CD14-positive monocyte (primary cell): ENCODE data around the gene DNAJB4. TPM values are rescaled to one million over a fixed set of nuclear protein-coding genes. Genes with fewer than 3 reads are reported as not detected.

Experiments used
- DNase-seq, 3 donors: peaks; one replicate each; pipeline ENCODE4 v3.0.0-alpha.2; 2011 to 2022
- H2AFZ ChIP-seq: 2 replicates; pipeline ENCODE4 v1.6.0; 2012; ENCODE audit warnings: mild to moderate bottlenecking, low read depth, low read length, inconsistent platforms; ENCODE audit not compliant: insufficient read depth, poor library complexity, severe bottlenecking
- H3K27ac ChIP-seq, 2 donors: 1 replicate in 1 of 2; 2 replicates in 1 of 2; pipeline ENCODE4 v1.5.1; 2012 to 2013; ENCODE audit warnings: low read length in 2 of 2, control low read depth in 1 of 2, inconsistent platforms in 1 of 2, low read depth in 1 of 2, mild to moderate bottlenecking in 1 of 2
- H3K27me3 ChIP-seq, 2 donors: one replicate each; pipeline versions ENCODE4 v1.6.0 to v1.6.1; 2011 to 2013; ENCODE audit warnings: low read length in 2 of 2; ENCODE audit not compliant: control insufficient read depth in 2 of 2, insufficient read depth in 2 of 2
- H3K36me3 ChIP-seq, 2 donors: replicated peaks in 1 of 2; 1 replicate in 1 of 2; 2 replicates in 1 of 2; pipeline versions ENCODE4 v1.5.1 to v1.6.1; 2012 to 2013; ENCODE audit warnings: low read length in 2 of 2, control low read depth in 1 of 2, inconsistent platforms in 1 of 2, mild to moderate bottlenecking in 1 of 2; ENCODE audit not compliant: insufficient read depth in 2 of 2, control insufficient read depth in 1 of 2
- H3K4me1 ChIP-seq, 2 donors: 1 replicate in 1 of 2; 2 replicates in 1 of 2; pipeline versions ENCODE4 v1.5.1 to v1.6.1; 2012 to 2013; ENCODE audit warnings: low read length in 2 of 2, control low read depth in 1 of 2, inconsistent platforms in 1 of 2, mild to moderate bottlenecking in 1 of 2, moderate library complexity in 1 of 2; ENCODE audit not compliant: insufficient read depth in 2 of 2, control insufficient read depth in 1 of 2
- H3K4me2 ChIP-seq: replicated peaks from 2 replicates; pipeline ENCODE3; 2012; ENCODE audit warnings: low read length, moderate library complexity, mild to moderate bottlenecking; ENCODE audit not compliant: poor library complexity, severe bottlenecking; ENCODE audit errors: extremely low read depth
- H3K4me3 ChIP-seq, 3 experiments: fragments of 200-600 bp in 1 of 3; sonication (generic) in 1 of 3; replicated peaks in 1 of 3; 1 replicate in 2 of 3; 2 replicates in 1 of 3; pipeline ENCODE4 v1.5.1; 2011 to 2013; ENCODE audit warnings: low read length in 3 of 3, mild to moderate bottlenecking in 3 of 3, control low read depth in 2 of 3, low read depth in 2 of 3, inconsistent platforms in 1 of 3, moderate library complexity in 1 of 3
- H3K79me2 ChIP-seq: 2 replicates; pipeline ENCODE4 v1.6.0; 2012; ENCODE audit warnings: mild to moderate bottlenecking, control low read depth, inconsistent platforms, low read length, moderate library complexity; ENCODE audit not compliant: insufficient read depth
- H3K9ac ChIP-seq: 2 replicates; pipeline ENCODE4 v1.6.0; 2017; ENCODE audit warnings: low read length, mild to moderate bottlenecking; ENCODE audit not compliant: insufficient read depth, poor library complexity, severe bottlenecking
- H3K9me3 ChIP-seq, 2 donors: replicated peaks in 1 of 2; 1 replicate in 1 of 2; 2 replicates in 1 of 2; pipeline versions ENCODE4 v1.5.1 to v1.6.1; 2012 to 2013; ENCODE audit warnings: low read length in 2 of 2, control low read depth in 1 of 2; ENCODE audit not compliant: control insufficient read depth in 1 of 2, insufficient read depth in 1 of 2
- H4K20me1 ChIP-seq: 2 replicates; pipeline ENCODE4 v1.6.0; 2012; ENCODE audit warnings: mild to moderate bottlenecking, low read length, control low read depth, moderate library complexity; ENCODE audit not compliant: insufficient read depth
- H3K27ac Mint-ChIP-seq, 7 donors: one replicate each; pipeline ENCODE4 v1.8.0; 2020; ENCODE audit warnings: mild to moderate bottlenecking in 7 of 7, mixed read lengths in 7 of 7, moderate library complexity in 6 of 7, inconsistent platforms in 2 of 7
- H3K27me3 Mint-ChIP-seq, 3 donors: one replicate each; pipeline ENCODE4 v1.8.0; 2021 to 2022; ENCODE audit warnings: low read depth in 3 of 3, mild to moderate bottlenecking in 3 of 3, mixed read lengths in 3 of 3, moderate library complexity in 3 of 3, inconsistent platforms in 1 of 3
- H3K36me3 Mint-ChIP-seq, 2 donors: one replicate each; pipeline ENCODE4 v1.8.0; 2020; ENCODE audit warnings: mixed read lengths in 2 of 2, inconsistent platforms in 1 of 2, mild to moderate bottlenecking in 1 of 2
- H3K4me1 Mint-ChIP-seq: one replicate; pipeline ENCODE4 v1.8.0; 2020; ENCODE audit warnings: mild to moderate bottlenecking, mixed read lengths
- H3K4me3 Mint-ChIP-seq, 2 donors: one replicate each; pipeline ENCODE4 v1.8.0; 2020; ENCODE audit warnings: mild to moderate bottlenecking in 2 of 2, mixed read lengths in 2 of 2, moderate library complexity in 1 of 2
- H3K9me3 Mint-ChIP-seq, 7 donors: one replicate each; pipeline ENCODE4 v1.8.0; 2020 to 2022; ENCODE audit warnings: mixed read lengths in 7 of 7, mild to moderate bottlenecking in 6 of 7, moderate library complexity in 6 of 7, inconsistent platforms in 2 of 7
- CTCF ChIP-seq: fragments of 200-600 bp; IDR thresholded peaks from one replicate; pipeline ENCODE4 v1.8.0; 2022; ENCODE audit warnings: antibody characterized with exemption, mild to moderate bottlenecking
- WGBS: methylation state at CpG from one replicate; pipeline ENCODE4 v1.1.5; 2013; ENCODE audit warnings: missing lambda C conversion rate; ENCODE audit not compliant: insufficient coverage; 5-methylcytosine and 5-hydroxymethylcytosine counted together
- intact Hi-C, 2 donors: fragments of 100-400 bp; cut with micrococcal nuclease; formaldehyde crosslinking; loops; one replicate each; pipeline versions ENCODE4 v1.15.0 to v1.15.1; 2023
- polyA plus RNA-seq, 3 donors: library from polyadenylated mRNA; depleted of rRNA in 1 of 3; unstranded in 2 of 3; stranded (reverse) in 1 of 3; fragments of 300-500 nt in 2 of 3; fragments of >200 nt in 1 of 3; fragmentation: Illumina TruSeq in 2 of 3; gene quantifications; 1 replicate in 2 of 3; 2 replicates in 1 of 3; pipeline ENCODE4 v1.2.3, GENCODE V29; 2012 to 2021

DNAJB4 gene
- polyA plus RNA-seq, 3 donors, result 2.8 to 4.0 (median 3.6) TPM

DNA sequence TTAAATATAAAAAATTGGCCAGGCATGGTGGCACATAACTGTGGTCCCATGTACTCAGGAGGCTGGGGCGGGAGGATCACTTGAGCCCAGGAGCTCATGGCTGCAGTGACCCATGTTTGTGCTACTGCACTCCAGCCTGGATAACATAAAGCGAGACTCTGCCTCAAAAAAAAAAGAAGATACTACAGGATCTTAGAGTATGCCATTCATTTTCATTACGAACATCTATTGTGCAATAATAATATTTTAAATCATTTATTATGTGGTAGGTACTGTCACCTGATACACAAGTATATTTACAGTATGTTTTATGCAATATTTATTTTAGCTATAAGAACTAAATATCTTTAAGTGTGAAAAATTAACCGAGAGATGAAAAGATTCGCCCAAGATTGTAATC lies 31.7 kb downstream of the DNAJB4 start:
- Histone ChIP-seq H3K36me3 (no peaks in the 10 kb centered on the region), H3K4me3 (no peak overlapping the region), H3K4me2 (no peak overlapping the region), H3K9ac (no peak overlapping the region), H3K27ac (no peak overlapping the region), H3K9me3 (no peaks in the 10 kb centered on the region), H2AFZ (no peak overlapping the region), H3K27me3 (no peaks in the 10 kb centered on the region), H4K20me1 (no peaks in the 10 kb centered on the region), H3K79me2 (no peaks in the 10 kb centered on the region), H3K4me1 (no peaks in the 10 kb centered on the region)
- Mint-ChIP-seq H3K27ac (no peak overlapping the region), H3K4me1 (peaks cover 7% of the 10 kb centered on the region), H3K4me3 (no peak overlapping the region), H3K27me3 (peaks cover 0 to 1% (median 0%) of the 10 kb centered on the region in 3 donors), H3K36me3 (no peaks in the 10 kb centered on the region), H3K9me3 (no peaks in the 10 kb centered on the region)
- no peak for DNase-seq
- no CpG with 5 or more reads among the region's 5 CpGs for WGBS
- TF ChIP-seq CTCF, result no peak
- intact Hi-C loops, result no loop called here

GRCh38 chr1:78038071-78038470 lies 33.3 kb downstream of the DNAJB4 start:
- Mint-ChIP-seq H3K27me3 (peaks cover 2% of the 10 kb centered on the region in 3 donors), H3K4me1 (peaks cover 7% of the 10 kb centered on the region), H3K27ac (no peak overlapping the region), H3K9me3 (peaks cover 0 to 2% (median 0%) of the 10 kb centered on the region in 7 donors), H3K36me3 (no peaks in the 10 kb centered on the region), H3K4me3 (no peak overlapping the region)
- Histone ChIP-seq H3K4me2 (no peak overlapping the region), H3K4me1 (no peaks in the 10 kb centered on the region), H2AFZ (no peak overlapping the region), H3K27ac (no peak overlapping the region), H3K9ac (no peak overlapping the region), H3K9me3 (no peaks in the 10 kb centered on the region), H3K79me2 (no peaks in the 10 kb centered on the region), H3K36me3 (no peaks in the 10 kb centered on the region), H3K4me3 (no peak overlapping the region), H4K20me1 (no peaks in the 10 kb centered on the region), H3K27me3 (no peaks in the 10 kb centered on the region)
- no peak for DNase-seq
- WGBS, result no CpG with 5 or more reads among the region's 2 CpGs
- TF ChIP-seq CTCF, result no peak
- intact Hi-C loops, result no loop called here
